Stimulated activated CD4-positive, alpha-beta T cell treated with anti-CD3 and anti-CD28 coated beads, Interleukin-2, amount 100 ng/mL, for 4 hours (primary cell): Measurements from ENCODE around the gene OR4Q2.
"Not testable (repeated sequence)": the region's sequence is repeated elsewhere in the genome, so short reads cannot be mapped to it uniquely, and the experiment has no call there.

Experiments
- DNase-seq: peaks from one replicate; pipeline ENCODE4 v3.0.0-alpha.2; 2020; ENCODE audit warnings: low read depth

Gene OR4Q2

GRCh38 chr14:20001863-20002262 is at the start of gene OR4Q2:
TSS of gene OR4Q2 (plus strand) at chr14:20002163.
- no peak for DNase-seq

GRCh38 chr14:19969735-19970134 is 32.2 kb upstream of the OR4Q2 start:
- DNase-seq, result not testable (repeated sequence)

- no peak for DNase-seq
Observed at GRCh38 chr14:19974844-19975243, 27.1 kb upstream of the OR4Q2 start.

GRCh38 chr14:19975291-19975690 is 26.7 kb upstream of the OR4Q2 start, which contains the start of gene OR4K15:
TSS of gene OR4K15 (plus strand) at chr14:19975591. CDS start at chr14:19975591, 0 bp downstream.
- no peak for DNase-seq

- no peak for DNase-seq
Observed at GRCh38 chr14:19993438-19993837, 8.5 kb upstream of the OR4Q2 start.

- no peak for DNase-seq
Observed at GRCh38 chr14:20002319-20002718, 356 bp downstream of the OR4Q2 start.

- DNase-seq, result no peak
Observed at GRCh38 chr14:20008156-20008555, 6.2 kb downstream of the OR4Q2 start.

GRCh38 chr14:20019257-20019865 is 17.4 kb downstream of the OR4Q2 start, which contains the start of gene OR4K14:
TSS of gene OR4K14 (minus strand) at chr14:20019307. CDS start at chr14:20015193, 4,114 bp downstream.
- no peak for DNase-seq

- no peak for DNase-seq
Observed at GRCh38 chr14:20031058-20031457, 29.1 kb downstream of the OR4Q2 start.

- DNase-seq, result no peak
Observed at GRCh38 chr14:20035449-20035848, 33.5 kb downstream of the OR4Q2 start.

- DNase-seq, result no peak
Observed at GRCh38 chr14:20035938-20036337, 34.0 kb downstream of the OR4Q2 start, which contains the start of gene OR4K13. TSS of gene OR4K13 (minus strand) at chr14:20036038. CDS start at chr14:20034758, 1,280 bp downstream.

- no peak for DNase-seq
Observed at GRCh38 chr14:20044243-20044642, 42.3 kb downstream of the OR4Q2 start.

GRCh38 chr14:20048202-20048601 is 46.2 kb downstream of the OR4Q2 start:
- DNase-seq, result no peak
